ENCODE measurements around the gene GALNT1.

GALNT1 gene

GRCh38 chr18:35683021-35683420 is 101.5 kb downstream of the GALNT1 start:
- Histone ChIP-seq H3K9me3 (ENCODE audit: control insufficient read depth in 1 of 2, low read length in 2 of 2) (no peaks in the 10 kb centered on the region), H3K9ac (ENCODE audit: low read depth in 1 of 2, low read length in 2 of 2) (no peak overlapping the region), H3K4me1 (ENCODE audit: control insufficient read depth in 1 of 2, insufficient read depth in 2 of 2, low read length in 2 of 2) (peaks cover 0 to 7% of the 10 kb centered on the region in 2 donors), H3K27ac (ENCODE audit: low read depth, low read length) (no peak overlapping the region), H3K4me3 (ENCODE audit: low read depth in 1 of 2, low read length in 2 of 2) (no peak overlapping the region), H3K36me3 (ENCODE audit: control insufficient read depth in 1 of 2, insufficient read depth in 2 of 2, low read length in 2 of 2) (peaks cover 3 to 8% of the 10 kb centered on the region in 2 donors), H3K27me3 (ENCODE audit: control insufficient read depth in 1 of 2, insufficient read depth in 2 of 2, low read length in 2 of 2) (no peaks in the 10 kb centered on the region)

GRCh38 chr18:35688757-35689156 is 107.2 kb downstream of the GALNT1 start:
- no peak overlapping the region for H3K4me3 ChIP-seq (ENCODE audit: low read depth in 1 of 2, low read length in 2 of 2)
- H3K9ac ChIP-seq (ENCODE audit: low read depth in 1 of 2, low read length in 2 of 2): no peak overlapping the region
- H3K27ac ChIP-seq (ENCODE audit: low read depth, low read length): no peak overlapping the region
- peaks cover 0 to 7% of the 10 kb centered on the region in 2 donors for H3K4me1 ChIP-seq (ENCODE audit: control insufficient read depth in 1 of 2, insufficient read depth in 2 of 2, low read length in 2 of 2)
- H3K9me3 ChIP-seq (ENCODE audit: control insufficient read depth in 1 of 2, low read length in 2 of 2): no peaks in the 10 kb centered on the region
- peaks cover 3 to 18% of the 10 kb centered on the region in 2 donors for H3K36me3 ChIP-seq (ENCODE audit: control insufficient read depth in 1 of 2, insufficient read depth in 2 of 2, low read length in 2 of 2)
- no peaks in the 10 kb centered on the region for H3K27me3 ChIP-seq (ENCODE audit: control insufficient read depth in 1 of 2, insufficient read depth in 2 of 2, low read length in 2 of 2)

DNA sequence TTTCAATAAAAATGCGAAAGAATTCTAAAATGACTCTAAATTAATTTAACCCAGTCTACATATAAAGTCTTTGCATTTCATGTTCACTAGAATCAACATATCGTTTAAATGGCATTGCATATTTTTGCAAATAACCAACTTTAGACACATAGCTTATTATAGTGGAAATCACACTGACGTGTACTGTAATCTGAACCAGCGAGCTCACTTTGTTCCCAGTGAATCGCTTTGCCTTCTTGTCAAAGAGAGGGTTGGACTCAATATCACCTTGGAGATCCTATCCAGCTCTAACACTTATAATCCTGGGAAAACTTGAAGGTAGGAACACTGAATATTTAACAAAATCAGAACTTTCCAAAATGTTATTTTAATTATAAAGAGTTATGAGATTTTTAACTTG is 108.2 kb downstream of the GALNT1 start:
- Histone ChIP-seq H3K27ac (ENCODE audit: low read depth, low read length) (no peak overlapping the region), H3K4me1 (ENCODE audit: control insufficient read depth in 1 of 2, insufficient read depth in 2 of 2, low read length in 2 of 2) (peaks cover 0 to 7% of the 10 kb centered on the region in 2 donors), H3K9me3 (ENCODE audit: control insufficient read depth in 1 of 2, low read length in 2 of 2) (no peaks in the 10 kb centered on the region), H3K4me3 (ENCODE audit: low read depth in 1 of 2, low read length in 2 of 2) (no peak overlapping the region), H3K36me3 (ENCODE audit: control insufficient read depth in 1 of 2, insufficient read depth in 2 of 2, low read length in 2 of 2) (peaks cover 0 to 21% of the 10 kb centered on the region in 2 donors), H3K9ac (ENCODE audit: low read depth in 1 of 2, low read length in 2 of 2) (no peak overlapping the region), H3K27me3 (ENCODE audit: control insufficient read depth in 1 of 2, insufficient read depth in 2 of 2, low read length in 2 of 2) (no peaks in the 10 kb centered on the region)

DNA sequence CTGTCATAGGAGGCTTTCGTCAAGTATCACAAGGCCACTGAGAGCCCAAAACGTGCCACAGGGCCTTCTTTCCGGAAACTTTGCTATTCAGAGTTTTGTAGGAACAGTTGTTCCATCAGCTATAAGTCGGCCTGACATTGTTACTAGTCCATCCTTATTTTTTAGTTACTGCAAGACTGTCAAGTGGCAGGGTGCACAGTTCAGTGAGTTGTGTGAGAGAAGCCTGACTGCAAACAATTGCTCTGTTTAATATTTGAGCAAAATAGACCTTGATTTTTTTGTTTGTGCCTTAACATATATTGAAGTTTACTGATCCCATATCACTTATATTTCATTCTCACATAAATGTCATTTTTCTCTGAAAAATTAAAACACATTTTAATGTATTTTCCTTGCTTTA is 110.1 kb downstream of the GALNT1 start:
- Histone ChIP-seq H3K4me1 (ENCODE audit: control insufficient read depth in 1 of 2, insufficient read depth in 2 of 2, low read length in 2 of 2) (peaks cover 6 to 7% of the 10 kb centered on the region in 2 donors), H3K27me3 (ENCODE audit: control insufficient read depth in 1 of 2, insufficient read depth in 2 of 2, low read length in 2 of 2) (no peaks in the 10 kb centered on the region), H3K9me3 (ENCODE audit: control insufficient read depth in 1 of 2, low read length in 2 of 2) (no peaks in the 10 kb centered on the region), H3K27ac (ENCODE audit: low read depth, low read length) (no peak overlapping the region), H3K36me3 (ENCODE audit: control insufficient read depth in 1 of 2, insufficient read depth in 2 of 2, low read length in 2 of 2) (peaks cover 0 to 22% of the 10 kb centered on the region in 2 donors), H3K4me3 (ENCODE audit: low read depth in 1 of 2, low read length in 2 of 2) (no peak overlapping the region), H3K9ac (ENCODE audit: low read depth in 1 of 2, low read length in 2 of 2) (no peak overlapping the region)

DNA sequence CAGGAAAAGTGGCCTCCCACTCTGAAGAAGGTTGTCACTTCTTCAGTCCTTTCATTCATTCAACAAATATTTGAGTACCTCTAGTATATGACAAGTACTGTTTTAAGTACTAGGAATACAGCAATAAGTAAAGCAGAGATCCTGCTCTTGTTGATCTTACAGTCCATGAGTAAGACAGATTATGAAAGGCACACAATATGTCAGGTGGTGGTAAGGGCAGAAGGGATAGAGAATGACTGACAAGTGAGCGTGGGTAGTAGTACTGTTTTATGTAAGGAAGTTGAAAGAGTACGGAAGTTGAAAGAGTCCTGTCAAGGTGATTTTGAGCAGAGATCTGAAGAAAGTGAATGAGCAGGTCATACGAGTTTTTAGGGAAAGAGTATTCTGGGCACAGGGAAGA is 111.3 kb downstream of the GALNT1 start:
- Histone ChIP-seq H3K27ac (ENCODE audit: low read depth, low read length) (no peak overlapping the region), H3K36me3 (ENCODE audit: control insufficient read depth in 1 of 2, insufficient read depth in 2 of 2, low read length in 2 of 2) (peaks cover 2 to 19% of the 10 kb centered on the region in 2 donors), H3K27me3 (ENCODE audit: control insufficient read depth in 1 of 2, insufficient read depth in 2 of 2, low read length in 2 of 2) (no peaks in the 10 kb centered on the region), H3K4me1 (ENCODE audit: control insufficient read depth in 1 of 2, insufficient read depth in 2 of 2, low read length in 2 of 2) (peaks cover 6 to 7% of the 10 kb centered on the region in 2 donors), H3K9me3 (ENCODE audit: control insufficient read depth in 1 of 2, low read length in 2 of 2) (no peaks in the 10 kb centered on the region), H3K9ac (ENCODE audit: low read depth in 1 of 2, low read length in 2 of 2) (no peak overlapping the region), H3K4me3 (ENCODE audit: low read depth in 1 of 2, low read length in 2 of 2) (no peak overlapping the region)

GRCh38 chr18:35693829-35694228 is 112.3 kb downstream of the GALNT1 start:
- Histone ChIP-seq H3K36me3 (ENCODE audit: control insufficient read depth in 1 of 2, insufficient read depth in 2 of 2, low read length in 2 of 2) (peaks cover 3 to 19% of the 10 kb centered on the region in 2 donors), H3K9ac (ENCODE audit: low read depth in 1 of 2, low read length in 2 of 2) (no peak overlapping the region), H3K27me3 (ENCODE audit: control insufficient read depth in 1 of 2, insufficient read depth in 2 of 2, low read length in 2 of 2) (no peaks in the 10 kb centered on the region), H3K4me1 (ENCODE audit: control insufficient read depth in 1 of 2, insufficient read depth in 2 of 2, low read length in 2 of 2) (peaks cover 6 to 7% of the 10 kb centered on the region in 2 donors), H3K9me3 (ENCODE audit: control insufficient read depth in 1 of 2, low read length in 2 of 2) (no peaks in the 10 kb centered on the region), H3K4me3 (ENCODE audit: low read depth in 1 of 2, low read length in 2 of 2) (no peak overlapping the region), H3K27ac (ENCODE audit: low read depth, low read length) (no peak overlapping the region)

DNA sequence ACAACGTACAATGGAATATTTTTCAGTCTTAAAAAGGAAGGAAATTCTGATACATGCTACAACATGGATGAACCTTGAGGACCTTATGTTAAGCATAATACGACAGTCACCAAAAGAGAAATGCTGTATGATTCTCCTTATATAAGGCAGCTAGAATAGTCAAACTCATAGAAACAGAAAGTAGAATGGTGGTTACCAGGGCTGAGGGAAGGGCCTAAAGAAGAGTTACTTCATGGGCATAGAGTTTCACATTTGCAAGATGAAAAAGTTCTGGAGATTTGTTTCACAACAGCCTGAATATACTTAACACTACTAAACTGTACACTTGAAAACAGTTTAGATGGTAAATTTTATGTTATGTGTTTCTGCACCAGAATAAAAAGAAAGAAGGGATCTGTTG is 113.3 kb downstream of the GALNT1 start:
- Histone ChIP-seq H3K9ac (ENCODE audit: low read depth in 1 of 2, low read length in 2 of 2) (no peak overlapping the region), H3K27ac (ENCODE audit: low read depth, low read length) (no peak overlapping the region), H3K4me3 (ENCODE audit: low read depth in 1 of 2, low read length in 2 of 2) (no peak overlapping the region), H3K9me3 (ENCODE audit: control insufficient read depth in 1 of 2, low read length in 2 of 2) (no peaks in the 10 kb centered on the region), H3K36me3 (ENCODE audit: control insufficient read depth in 1 of 2, insufficient read depth in 2 of 2, low read length in 2 of 2) (peaks cover 3 to 19% of the 10 kb centered on the region in 2 donors), H3K4me1 (ENCODE audit: control insufficient read depth in 1 of 2, insufficient read depth in 2 of 2, low read length in 2 of 2) (peaks cover 6 to 7% of the 10 kb centered on the region in 2 donors), H3K27me3 (ENCODE audit: control insufficient read depth in 1 of 2, insufficient read depth in 2 of 2, low read length in 2 of 2) (no peaks in the 10 kb centered on the region)

- Histone ChIP-seq H3K4me3 (ENCODE audit: low read depth in 1 of 2, low read length in 2 of 2) (no peak overlapping the region), H3K27me3 (ENCODE audit: control insufficient read depth in 1 of 2, insufficient read depth in 2 of 2, low read length in 2 of 2) (no peaks in the 10 kb centered on the region), H3K9ac (ENCODE audit: low read depth in 1 of 2, low read length in 2 of 2) (no peak overlapping the region), H3K27ac (ENCODE audit: low read depth, low read length) (no peak overlapping the region), H3K4me1 (ENCODE audit: control insufficient read depth in 1 of 2, insufficient read depth in 2 of 2, low read length in 2 of 2) (peaks cover 6 to 7% of the 10 kb centered on the region in 2 donors), H3K9me3 (ENCODE audit: control insufficient read depth in 1 of 2, low read length in 2 of 2) (no peaks in the 10 kb centered on the region), H3K36me3 (ENCODE audit: control insufficient read depth in 1 of 2, insufficient read depth in 2 of 2, low read length in 2 of 2) (peaks cover 6 to 21% of the 10 kb centered on the region in 2 donors)
Observed at GRCh38 chr18:35695384-35695783, 113.8 kb downstream of the GALNT1 start.

GRCh38 chr18:35695803-35696202 is 114.3 kb downstream of the GALNT1 start:
- Histone ChIP-seq H3K36me3 (ENCODE audit: control insufficient read depth in 1 of 2, insufficient read depth in 2 of 2, low read length in 2 of 2) (peaks cover 8 to 22% of the 10 kb centered on the region in 2 donors), H3K4me3 (ENCODE audit: low read depth in 1 of 2, low read length in 2 of 2) (no peak overlapping the region), H3K27me3 (ENCODE audit: control insufficient read depth in 1 of 2, insufficient read depth in 2 of 2, low read length in 2 of 2) (no peaks in the 10 kb centered on the region), H3K27ac (ENCODE audit: low read depth, low read length) (no peak overlapping the region), H3K4me1 (ENCODE audit: control insufficient read depth in 1 of 2, insufficient read depth in 2 of 2, low read length in 2 of 2) (peaks cover 6 to 7% of the 10 kb centered on the region in 2 donors), H3K9me3 (ENCODE audit: control insufficient read depth in 1 of 2, low read length in 2 of 2) (no peaks in the 10 kb centered on the region), H3K9ac (ENCODE audit: low read depth in 1 of 2, low read length in 2 of 2) (no peak overlapping the region)

DNA sequence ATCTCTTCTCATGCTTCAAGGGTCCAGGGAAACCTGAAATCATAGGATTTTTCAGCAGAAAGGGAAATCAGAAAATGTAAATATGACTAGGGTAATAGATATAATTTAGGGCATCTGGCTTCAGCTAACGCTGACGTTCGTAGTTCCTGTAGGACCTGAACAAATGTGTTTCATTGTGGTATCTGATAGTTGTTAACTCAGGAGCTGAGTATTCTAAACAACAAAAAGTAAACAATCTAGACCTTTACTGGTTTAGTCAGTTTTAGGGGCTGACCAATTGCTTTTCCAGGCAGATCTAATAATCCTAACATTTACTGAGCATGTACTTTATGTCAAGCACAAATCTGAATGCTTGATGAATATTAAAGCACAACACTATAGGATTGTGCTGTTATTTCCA is 114.8 kb downstream of the GALNT1 start:
- Histone ChIP-seq H3K9me3 (ENCODE audit: control insufficient read depth in 1 of 2, low read length in 2 of 2) (no peaks in the 10 kb centered on the region), H3K27ac (ENCODE audit: low read depth, low read length) (no peak overlapping the region), H3K9ac (ENCODE audit: low read depth in 1 of 2, low read length in 2 of 2) (no peak overlapping the region), H3K36me3 (ENCODE audit: control insufficient read depth in 1 of 2, insufficient read depth in 2 of 2, low read length in 2 of 2) (peaks cover 8 to 19% of the 10 kb centered on the region in 2 donors), H3K27me3 (ENCODE audit: control insufficient read depth in 1 of 2, insufficient read depth in 2 of 2, low read length in 2 of 2) (no peaks in the 10 kb centered on the region), H3K4me3 (ENCODE audit: low read depth in 1 of 2, low read length in 2 of 2) (no peak overlapping the region), H3K4me1 (ENCODE audit: control insufficient read depth in 1 of 2, insufficient read depth in 2 of 2, low read length in 2 of 2) (peaks cover 5 to 6% of the 10 kb centered on the region in 2 donors)

DNA sequence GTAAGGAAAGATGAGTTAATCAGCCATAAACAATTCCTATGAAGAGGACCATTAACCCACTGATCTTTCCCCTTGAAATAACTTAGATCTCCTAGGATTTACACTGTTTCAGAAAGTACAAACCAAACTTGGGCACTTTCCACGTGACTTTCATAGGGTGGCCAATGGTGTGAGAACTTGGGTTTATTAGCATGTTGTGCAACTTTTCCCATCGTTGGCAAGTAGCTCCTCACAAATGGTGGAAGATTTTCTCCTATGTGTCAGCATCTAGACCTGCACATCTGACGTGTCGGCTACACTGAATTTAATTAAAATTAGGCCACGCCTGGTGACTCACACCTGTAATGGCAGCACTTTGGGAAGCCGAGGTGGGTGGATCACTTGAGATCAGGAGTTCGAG is 116.3 kb downstream of the GALNT1 start:
- Histone ChIP-seq H3K9ac (ENCODE audit: low read depth in 1 of 2, low read length in 2 of 2) (no peak overlapping the region), H3K36me3 (ENCODE audit: control insufficient read depth in 1 of 2, insufficient read depth in 2 of 2, low read length in 2 of 2) (peaks cover 8 to 12% of the 10 kb centered on the region in 2 donors), H3K4me1 (ENCODE audit: control insufficient read depth in 1 of 2, insufficient read depth in 2 of 2, low read length in 2 of 2) (peaks cover 0 to 6% of the 10 kb centered on the region in 2 donors), H3K4me3 (ENCODE audit: low read depth in 1 of 2, low read length in 2 of 2) (no peak overlapping the region), H3K27ac (ENCODE audit: low read depth, low read length) (no peak overlapping the region), H3K9me3 (ENCODE audit: control insufficient read depth in 1 of 2, low read length in 2 of 2) (no peaks in the 10 kb centered on the region), H3K27me3 (ENCODE audit: control insufficient read depth in 1 of 2, insufficient read depth in 2 of 2, low read length in 2 of 2) (no peaks in the 10 kb centered on the region)

Data from duodenal mucosa (tissue), 2 donors.